Liver (tissue), 9 donors: ENCODE results near the gene ATP2B1. TPM values are rescaled to one million over a fixed set of nuclear protein-coding genes. Genes with fewer than 3 reads are reported as not detected.

Source experiments
- DNase-seq: peaks from one replicate; pipeline ENCODE4 v3.0.0-alpha.2; 2017; ENCODE audit warnings: low spot score
- H3K27ac ChIP-seq, 2 donors: one replicate each; pipeline ENCODE4 v1.7.0; 2013; ENCODE audit warnings: inconsistent platforms in 2 of 2, low read length in 2 of 2, control low read depth in 1 of 2, low read depth in 1 of 2, mild to moderate bottlenecking in 1 of 2
- H3K27me3 ChIP-seq, 4 donors: one replicate each; pipeline versions ENCODE4 v1.6.1 to v1.7.0; 2013; ENCODE audit warnings: low read length in 3 of 4, inconsistent platforms in 1 of 4, mild to moderate bottlenecking in 1 of 4, moderate library complexity in 1 of 4; ENCODE audit not compliant: control insufficient read depth in 4 of 4, insufficient read depth in 4 of 4
- H3K36me3 ChIP-seq, 4 donors: one replicate each; pipeline versions ENCODE4 v1.6.1 to v1.7.0; 2013; ENCODE audit warnings: low read length in 3 of 4, mild to moderate bottlenecking in 3 of 4, low read depth in 1 of 4, moderate library complexity in 1 of 4; ENCODE audit not compliant: control insufficient read depth in 4 of 4, insufficient read depth in 3 of 4
- H3K4me1 ChIP-seq, 4 donors: one replicate each; pipeline versions ENCODE4 v1.6.1 to v1.7.0; 2013; ENCODE audit warnings: low read length in 3 of 4, mild to moderate bottlenecking in 3 of 4, moderate library complexity in 1 of 4; ENCODE audit not compliant: control insufficient read depth in 4 of 4, insufficient read depth in 4 of 4
- H3K4me3 ChIP-seq, 3 donors: one replicate each; pipeline versions ENCODE4 v1.6.1 to v1.7.0; 2013; ENCODE audit warnings: low read length in 3 of 3, control low read depth in 1 of 3, low read depth in 1 of 3, mild to moderate bottlenecking in 1 of 3
- H3K9ac ChIP-seq, 2 donors: one replicate each; pipeline ENCODE4 v1.7.0; 2013; ENCODE audit warnings: low read length in 2 of 2, mild to moderate bottlenecking in 2 of 2, moderate library complexity in 2 of 2, control low read depth in 1 of 2, low read depth in 1 of 2
- H3K9me3 ChIP-seq, 4 donors: one replicate each; pipeline versions ENCODE4 v1.6.1 to v1.7.0; 2013; ENCODE audit warnings: low read length in 3 of 4; ENCODE audit not compliant: control insufficient read depth in 4 of 4
- EGR1 ChIP-seq, 2 donors: IDR thresholded peaks; 2 replicates each; pipeline ENCODE4 v1.6.1; 2016 to 2018; ENCODE audit warnings: antibody characterized with exemption in 2 of 2, low read depth in 2 of 2
- FOXA1 ChIP-seq: IDR thresholded peaks from 2 replicates; pipeline ENCODE4 v1.6.1; 2016; ENCODE audit warnings: antibody characterized with exemption
- FOXA2 ChIP-seq: IDR thresholded peaks from 2 replicates; pipeline ENCODE4 v1.6.1; 2016; ENCODE audit warnings: antibody characterized with exemption
- GABPA ChIP-seq, 2 donors: IDR thresholded peaks in 1 of 2; conservative IDR thresholded peaks in 1 of 2; 2 replicates each; pipeline ENCODE4 v1.6.1; 2016; ENCODE audit warnings: antibody characterized with exemption in 2 of 2, mild to moderate bottlenecking in 1 of 2, moderate library complexity in 1 of 2
- HNF4A ChIP-seq, 2 donors: conservative IDR thresholded peaks; 2 replicates each; pipeline ENCODE4 v1.6.1; 2016; ENCODE audit warnings: antibody characterized with exemption in 2 of 2, mild to moderate bottlenecking in 2 of 2
- HNF4G ChIP-seq: IDR thresholded peaks from 2 replicates; pipeline ENCODE4 v1.6.1; 2016; ENCODE audit warnings: antibody characterized with exemption
- JUND ChIP-seq, 2 donors: IDR thresholded peaks; 2 replicates each; pipeline ENCODE4 v1.6.1; 2016; ENCODE audit warnings: antibody characterized with exemption in 2 of 2
- NR2F2 ChIP-seq: IDR thresholded peaks from 2 replicates; pipeline ENCODE4 v1.6.1; 2016; ENCODE audit warnings: antibody characterized with exemption
- RAD21 ChIP-seq, 2 donors: IDR thresholded peaks; 2 replicates each; pipeline ENCODE4 v1.6.1; 2016; ENCODE audit warnings: antibody characterized with exemption in 2 of 2, mild to moderate bottlenecking in 2 of 2
- RXRA ChIP-seq, 2 donors: IDR thresholded peaks; 2 replicates each; pipeline ENCODE4 v1.6.1; 2017 to 2018; ENCODE audit warnings: antibody characterized with exemption in 2 of 2, mild to moderate bottlenecking in 1 of 2
- SP1 ChIP-seq: IDR thresholded peaks from 2 replicates; pipeline ENCODE4 v1.6.1; 2018; ENCODE audit warnings: antibody characterized with exemption, mild to moderate bottlenecking
- TAF1 ChIP-seq: conservative IDR thresholded peaks from 2 replicates; pipeline ENCODE4 v1.6.1; 2016; ENCODE audit warnings: antibody characterized with exemption, mild to moderate bottlenecking
- YY1 ChIP-seq: IDR thresholded peaks from 2 replicates; pipeline ENCODE4 v1.6.1; 2016; ENCODE audit warnings: antibody characterized with exemption, mild to moderate bottlenecking
- WGBS: extraction: QIAGEN DNeasy Blood & Tissue Kit; methylation state at CpG from one replicate; pipeline ENCODE4 v1.1.7; 2013; 5-methylcytosine and 5-hydroxymethylcytosine counted together
- polyA plus RNA-seq, 2 donors: library from polyadenylated mRNA; stranded (reverse) in 1 of 2; unstranded in 1 of 2; fragments of 200-250 nt in 1 of 2; fragments of >200 nt in 1 of 2; fragmentation: Nextera tagmentation in 1 of 2; extraction: Ambion mirVana in 1 of 2; gene quantifications; one replicate each; pipeline versions ENCODE4 v1.2.1 to v1.2.3, GENCODE V29; 2013 to 2015
- total RNA-seq, 2 donors: library from RNA; depleted of rRNA; stranded (reverse); fragments of >200 nt; gene quantifications; one replicate each; pipeline ENCODE4 v1.2.3, GENCODE V29; 2014
- TF ChIP-seq, protein P1 (sequence below): IDR thresholded peaks from 2 replicates; pipeline ENCODE4 v1.6.1; 2016; ENCODE audit warnings: antibody characterized with exemption
- TF ChIP-seq, protein P2 (sequence below): fragments of 150-350 bp; IDR thresholded peaks from 2 replicates; pipeline ENCODE4 v1.5.1; 2017; ENCODE audit warnings: improper control_type of control experiment, low read depth, low read length; ENCODE audit not compliant: missing input control
- TF ChIP-seq, protein P3 (sequence below): IDR thresholded peaks from 2 replicates; pipeline ENCODE4 v1.6.1; 2016; ENCODE audit warnings: antibody characterized with exemption, mild to moderate bottlenecking
- TF ChIP-seq, protein P4 (sequence below): IDR thresholded peaks from 2 replicates; pipeline ENCODE4 v1.6.1; 2016; ENCODE audit warnings: antibody characterized with exemption
- TF ChIP-seq, protein P5 (sequence below): IDR thresholded peaks from 2 replicates; pipeline ENCODE4 v1.6.1; 2016; ENCODE audit warnings: antibody characterized with exemption
- donor health status: healthy.
- donor health status: healthy.
- donor health status: healthy.
- donor health status: healthy.
- donor health status: healthy.

Gene ATP2B1
- total and polyA plus RNA-seq, 4 donors, result 7.3 to 41.1 (median 22.8) TPM

DNA sequence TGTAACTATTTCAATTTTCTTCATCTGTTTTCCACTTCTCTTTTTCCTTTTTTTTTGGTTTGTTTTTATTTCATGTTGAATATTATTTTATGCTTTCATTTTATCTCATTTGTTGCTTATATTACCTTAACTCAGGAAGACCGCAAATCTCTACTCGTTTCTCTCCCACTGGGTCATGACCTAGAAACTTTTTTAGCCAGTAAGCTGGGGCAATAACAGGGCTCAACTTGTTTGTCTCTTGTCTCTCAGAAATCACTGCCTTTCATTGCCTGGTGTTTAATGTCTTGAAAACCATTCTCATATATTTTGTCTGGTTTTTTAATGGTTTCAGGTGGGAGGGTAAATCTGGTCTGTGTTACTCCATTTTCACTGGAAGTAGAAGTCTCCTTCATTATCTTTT is 36.6 kb upstream of the ATP2B1 start:
- H3K27me3 ChIP-seq, result no peaks in the 10 kb centered on the region
- TF ChIP-seq SP1, result no peak
- TF ChIP-seq GABPA (IDR thresholded peaks at IDR 0.05 in 1 of 2, conservative IDR thresholded peaks at IDR 0.05 in 1 of 2), result no peak
- TF ChIP-seq, protein P1, sequence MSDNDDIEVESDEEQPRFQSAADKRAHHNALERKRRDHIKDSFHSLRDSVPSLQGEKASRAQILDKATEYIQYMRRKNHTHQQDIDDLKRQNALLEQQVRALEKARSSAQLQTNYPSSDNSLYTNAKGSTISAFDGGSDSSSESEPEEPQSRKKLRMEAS, result no peak
- TF ChIP-seq, protein P2, sequence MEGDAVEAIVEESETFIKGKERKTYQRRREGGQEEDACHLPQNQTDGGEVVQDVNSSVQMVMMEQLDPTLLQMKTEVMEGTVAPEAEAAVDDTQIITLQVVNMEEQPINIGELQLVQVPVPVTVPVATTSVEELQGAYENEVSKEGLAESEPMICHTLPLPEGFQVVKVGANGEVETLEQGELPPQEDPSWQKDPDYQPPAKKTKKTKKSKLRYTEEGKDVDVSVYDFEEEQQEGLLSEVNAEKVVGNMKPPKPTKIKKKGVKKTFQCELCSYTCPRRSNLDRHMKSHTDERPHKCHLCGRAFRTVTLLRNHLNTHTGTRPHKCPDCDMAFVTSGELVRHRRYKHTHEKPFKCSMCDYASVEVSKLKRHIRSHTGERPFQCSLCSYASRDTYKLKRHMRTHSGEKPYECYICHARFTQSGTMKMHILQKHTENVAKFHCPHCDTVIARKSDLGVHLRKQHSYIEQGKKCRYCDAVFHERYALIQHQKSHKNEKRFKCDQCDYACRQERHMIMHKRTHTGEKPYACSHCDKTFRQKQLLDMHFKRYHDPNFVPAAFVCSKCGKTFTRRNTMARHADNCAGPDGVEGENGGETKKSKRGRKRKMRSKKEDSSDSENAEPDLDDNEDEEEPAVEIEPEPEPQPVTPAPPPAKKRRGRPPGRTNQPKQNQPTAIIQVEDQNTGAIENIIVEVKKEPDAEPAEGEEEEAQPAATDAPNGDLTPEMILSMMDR, result no peak
- TF ChIP-seq, protein P3, sequence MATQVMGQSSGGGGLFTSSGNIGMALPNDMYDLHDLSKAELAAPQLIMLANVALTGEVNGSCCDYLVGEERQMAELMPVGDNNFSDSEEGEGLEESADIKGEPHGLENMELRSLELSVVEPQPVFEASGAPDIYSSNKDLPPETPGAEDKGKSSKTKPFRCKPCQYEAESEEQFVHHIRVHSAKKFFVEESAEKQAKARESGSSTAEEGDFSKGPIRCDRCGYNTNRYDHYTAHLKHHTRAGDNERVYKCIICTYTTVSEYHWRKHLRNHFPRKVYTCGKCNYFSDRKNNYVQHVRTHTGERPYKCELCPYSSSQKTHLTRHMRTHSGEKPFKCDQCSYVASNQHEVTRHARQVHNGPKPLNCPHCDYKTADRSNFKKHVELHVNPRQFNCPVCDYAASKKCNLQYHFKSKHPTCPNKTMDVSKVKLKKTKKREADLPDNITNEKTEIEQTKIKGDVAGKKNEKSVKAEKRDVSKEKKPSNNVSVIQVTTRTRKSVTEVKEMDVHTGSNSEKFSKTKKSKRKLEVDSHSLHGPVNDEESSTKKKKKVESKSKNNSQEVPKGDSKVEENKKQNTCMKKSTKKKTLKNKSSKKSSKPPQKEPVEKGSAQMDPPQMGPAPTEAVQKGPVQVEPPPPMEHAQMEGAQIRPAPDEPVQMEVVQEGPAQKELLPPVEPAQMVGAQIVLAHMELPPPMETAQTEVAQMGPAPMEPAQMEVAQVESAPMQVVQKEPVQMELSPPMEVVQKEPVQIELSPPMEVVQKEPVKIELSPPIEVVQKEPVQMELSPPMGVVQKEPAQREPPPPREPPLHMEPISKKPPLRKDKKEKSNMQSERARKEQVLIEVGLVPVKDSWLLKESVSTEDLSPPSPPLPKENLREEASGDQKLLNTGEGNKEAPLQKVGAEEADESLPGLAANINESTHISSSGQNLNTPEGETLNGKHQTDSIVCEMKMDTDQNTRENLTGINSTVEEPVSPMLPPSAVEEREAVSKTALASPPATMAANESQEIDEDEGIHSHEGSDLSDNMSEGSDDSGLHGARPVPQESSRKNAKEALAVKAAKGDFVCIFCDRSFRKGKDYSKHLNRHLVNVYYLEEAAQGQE, result no peak
- no peak for DNase-seq
- no peak overlapping the region for H3K27ac ChIP-seq
- WGBS, result 75% methylated on average over 2 of the region's 2 CpGs
- no peaks in the 10 kb centered on the region for H3K36me3 ChIP-seq
- no peaks in the 10 kb centered on the region for H3K4me1 ChIP-seq
- no peak overlapping the region for H3K4me3 ChIP-seq
- H3K9me3 ChIP-seq, result peaks cover 0 to 10% (median 2%) of the 10 kb centered on the region in 4 donors
- no peak overlapping the region for H3K9ac ChIP-seq

DNA sequence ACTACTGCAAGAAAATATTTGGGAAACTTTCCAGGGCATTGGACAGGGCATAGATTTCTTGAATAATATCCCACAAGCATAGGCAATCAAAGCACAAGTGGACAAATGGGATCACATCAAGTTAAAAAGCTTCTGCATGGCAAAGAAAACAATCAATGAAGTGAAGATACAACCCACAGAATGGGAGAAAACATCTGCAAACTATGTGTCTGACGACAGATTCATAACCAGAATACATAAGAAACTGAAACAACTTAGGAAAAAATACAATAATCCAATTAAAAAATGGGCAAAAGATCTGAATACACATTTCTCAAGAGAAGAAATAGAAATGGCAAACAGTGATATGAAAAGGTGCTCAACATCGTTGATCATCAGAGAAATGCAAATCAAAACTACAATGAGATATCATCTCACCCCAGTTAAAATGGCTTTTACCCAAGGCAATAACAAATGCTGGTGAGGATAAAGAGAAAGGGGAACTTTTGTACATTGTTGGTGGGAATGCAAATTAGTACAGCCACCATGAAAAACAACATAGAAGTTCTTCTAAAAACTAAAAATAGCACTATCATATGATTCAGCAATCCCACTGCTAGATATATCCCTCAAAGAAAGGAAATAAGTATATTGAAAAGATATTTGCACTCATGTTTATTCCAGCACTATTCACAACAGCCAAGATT is 33.8 kb upstream of the ATP2B1 start:
- DNase-seq, result no peak
- WGBS, result 76% methylated on average over 2 of the region's 2 CpGs
- Histone ChIP-seq H3K27ac (no peak overlapping the region), H3K4me1 (no peaks in the 10 kb centered on the region), H3K9ac (no peak overlapping the region), H3K9me3 (peaks cover 0 to 10% (median 2%) of the 10 kb centered on the region in 4 donors), H3K4me3 (no peak overlapping the region), H3K27me3 (no peaks in the 10 kb centered on the region), H3K36me3 (no peaks in the 10 kb centered on the region)
- TF ChIP-seq FOXA1 (no peak), HNF4G (no peak), NR2F2 (no peak), FOXA2 (no peak), TAF1 (no peak), SP1 (no peak), RAD21 (IDR thresholded peaks at IDR 0.05) (no peak), GABPA (IDR thresholded peaks at IDR 0.05 in 1 of 2, conservative IDR thresholded peaks at IDR 0.05 in 1 of 2) (no peak), HNF4A (conservative IDR thresholded peaks at IDR 0.05) (no peak), EGR1 (IDR thresholded peaks at IDR 0.05; ENCODE audit: low read depth in 2 of 2) (no peak), JUND (IDR thresholded peaks at IDR 0.05) (no peak), RXRA (IDR thresholded peaks at IDR 0.05) (no peak), YY1 (no peak)
- TF ChIP-seq, protein P4, sequence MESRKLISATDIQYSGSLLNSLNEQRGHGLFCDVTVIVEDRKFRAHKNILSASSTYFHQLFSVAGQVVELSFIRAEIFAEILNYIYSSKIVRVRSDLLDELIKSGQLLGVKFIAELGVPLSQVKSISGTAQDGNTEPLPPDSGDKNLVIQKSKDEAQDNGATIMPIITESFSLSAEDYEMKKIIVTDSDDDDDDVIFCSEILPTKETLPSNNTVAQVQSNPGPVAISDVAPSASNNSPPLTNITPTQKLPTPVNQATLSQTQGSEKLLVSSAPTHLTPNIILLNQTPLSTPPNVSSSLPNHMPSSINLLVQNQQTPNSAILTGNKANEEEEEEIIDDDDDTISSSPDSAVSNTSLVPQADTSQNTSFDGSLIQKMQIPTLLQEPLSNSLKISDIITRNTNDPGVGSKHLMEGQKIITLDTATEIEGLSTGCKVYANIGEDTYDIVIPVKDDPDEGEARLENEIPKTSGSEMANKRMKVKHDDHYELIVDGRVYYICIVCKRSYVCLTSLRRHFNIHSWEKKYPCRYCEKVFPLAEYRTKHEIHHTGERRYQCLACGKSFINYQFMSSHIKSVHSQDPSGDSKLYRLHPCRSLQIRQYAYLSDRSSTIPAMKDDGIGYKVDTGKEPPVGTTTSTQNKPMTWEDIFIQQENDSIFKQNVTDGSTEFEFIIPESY, result no peak
- TF ChIP-seq, protein P1, result no peak
- TF ChIP-seq, protein P5, sequence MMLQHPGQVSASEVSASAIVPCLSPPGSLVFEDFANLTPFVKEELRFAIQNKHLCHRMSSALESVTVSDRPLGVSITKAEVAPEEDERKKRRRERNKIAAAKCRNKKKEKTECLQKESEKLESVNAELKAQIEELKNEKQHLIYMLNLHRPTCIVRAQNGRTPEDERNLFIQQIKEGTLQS, result no peak
- TF ChIP-seq, protein P3, result no peak
